ENCODE results near the gene ACTR1B.
"Not testable (repeated sequence)": the region's sequence is repeated elsewhere in the genome, so short reads cannot be mapped to it uniquely, and the experiment has no call there.

Gene ACTR1B

GRCh38 chr2:97615746-97616145 lies 48.1 kb downstream of the ACTR1B start:
- not testable (repeated sequence) for DNase-seq (ENCODE audit: low spot score)

GRCh38 chr2:97611895-97612294 lies 51.9 kb downstream of the ACTR1B start:
- not testable (repeated sequence) for DNase-seq (ENCODE audit: low spot score)

GRCh38 chr2:97608745-97609144 lies 55.1 kb downstream of the ACTR1B start:
- not testable (repeated sequence) for DNase-seq (ENCODE audit: low spot score)
